Neural cell (in vitro differentiated cells): Measurements from ENCODE around the gene SYCE1L. TPM values are rescaled to one million over a fixed set of nuclear protein-coding genes. Genes with fewer than 3 reads are reported as not detected.

Source experiments
- H2AFZ ChIP-seq: fragments of 200-600, 300-800 bp; sonication (generic), shearing (Covaris generic); 2 replicates; pipeline ENCODE4 v1.6.0; 2014; ENCODE audit warnings: low read depth, mild to moderate bottlenecking, antibody characterized with exemption, low read length, moderate library complexity
- H3F3A ChIP-seq: fragments of 200-600 bp; shearing (Covaris generic); 2 replicates; pipeline ENCODE4 v1.6.1; 2016; ENCODE audit warnings: mild to moderate bottlenecking, moderate library complexity, mixed read lengths, antibody characterized with exemption, low read length; ENCODE audit not compliant: insufficient read depth, poor library complexity, severe bottlenecking
- H3K27ac ChIP-seq: fragments of 200-600, 300-800 bp; sonication (generic), shearing (Covaris generic); 2 replicates; pipeline ENCODE4 v1.5.1; 2014; ENCODE audit warnings: mild to moderate bottlenecking, low read length, moderate library complexity
- H3K27me3 ChIP-seq: fragments of 300-800, 200-600 bp; sonication (generic), shearing (Covaris generic); 2 replicates; pipeline ENCODE4 v1.6.0; 2014; ENCODE audit warnings: mild to moderate bottlenecking, low read depth, low read length, moderate library complexity; ENCODE audit not compliant: insufficient read depth
- H3K36me3 ChIP-seq: fragments of 300-800, 200-600 bp; sonication (generic), shearing (Covaris generic); 2 replicates; pipeline ENCODE4 v1.5.1; 2014; ENCODE audit warnings: mild to moderate bottlenecking, antibody characterized with exemption, low read length, moderate library complexity; ENCODE audit not compliant: insufficient read depth
- H3K4me2 ChIP-seq: fragments of 300-800, 200-600 bp; sonication (generic), shearing (Covaris generic); 2 replicates; pipeline ENCODE4 v1.6.0; 2014; ENCODE audit warnings: mild to moderate bottlenecking, low read length
- H3K4me3 ChIP-seq: fragments of 300-800, 200-600 bp; sonication (generic), shearing (Covaris generic); 2 replicates; pipeline ENCODE4 v1.5.1; 2014; ENCODE audit warnings: mild to moderate bottlenecking, low read length, moderate library complexity
- H3K79me2 ChIP-seq: fragments of 200-600 bp; shearing (Covaris generic); replicated peaks from 2 replicates; pipeline ENCODE4 v1.6.0; 2014; ENCODE audit warnings: mild to moderate bottlenecking, low read length, moderate library complexity; ENCODE audit not compliant: insufficient read depth
- H3K9ac ChIP-seq: fragments of 300-800, 200-600 bp; sonication (generic), shearing (Covaris generic); 2 replicates; pipeline ENCODE4 v1.6.1; 2016; ENCODE audit warnings: mild to moderate bottlenecking, low read length, mixed read lengths
- H3K9me2 ChIP-seq: fragments of 200-600 bp; shearing (Covaris generic); 2 replicates; pipeline ENCODE4 v1.6.1; 2016; ENCODE audit warnings: mild to moderate bottlenecking, low read length, mixed read lengths; ENCODE audit not compliant: insufficient read depth
- H3K9me3 ChIP-seq: fragments of 200-600, 300-800 bp; sonication (generic), shearing (Covaris generic); 2 replicates; pipeline ENCODE4 v1.6.1; 2016; ENCODE audit warnings: mild to moderate bottlenecking, mixed run types, low read length, moderate library complexity, mixed read lengths
- H4K20me1 ChIP-seq: fragments of 200-600 bp; shearing (Covaris generic); 2 replicates; pipeline ENCODE4 v1.6.1; 2016; ENCODE audit warnings: mild to moderate bottlenecking, mixed run types; ENCODE audit not compliant: insufficient read depth
- EP300 ChIP-seq: fragments of 450-650 bp; conservative IDR thresholded peaks from 2 replicates; pipeline ENCODE4 v1.6.1; 2014; ENCODE audit warnings: antibody characterized with exemption, mild to moderate bottlenecking, moderate library complexity; ENCODE audit not compliant: poor library complexity, severe bottlenecking
- EZH2 ChIP-seq: fragments of 200-600, 300-800 bp; shearing (Covaris generic), sonication (generic); IDR thresholded peaks from 2 replicates; pipeline ENCODE4 v1.6.1; 2014; ENCODE audit warnings: antibody characterized with exemption, low read length, borderline replicate concordance, mild to moderate bottlenecking; ENCODE audit not compliant: insufficient read depth, poor library complexity, severe bottlenecking
- MXI1 ChIP-seq: fragments of 450-650 bp; conservative IDR thresholded peaks from 2 replicates; pipeline ENCODE4 v1.6.1; 2014; ENCODE audit warnings: antibody characterized with exemption, mild to moderate bottlenecking; ENCODE audit not compliant: poor library complexity, severe bottlenecking
- POLR2AphosphoS5 ChIP-seq: IDR thresholded peaks from 2 replicates; pipeline ENCODE4 v1.6.1; 2012
- RAD21 ChIP-seq: fragments of 450-650 bp; conservative IDR thresholded peaks from 2 replicates; pipeline ENCODE4 v1.6.1; 2014; ENCODE audit warnings: antibody characterized with exemption, mild to moderate bottlenecking, moderate library complexity
- SMC3 ChIP-seq: fragments of 450-650 bp; conservative IDR thresholded peaks from 2 replicates; pipeline ENCODE4 v1.6.1; 2014; ENCODE audit warnings: antibody characterized with exemption, mild to moderate bottlenecking, moderate library complexity; ENCODE audit not compliant: poor library complexity
- TAF1 ChIP-seq: IDR thresholded peaks from 2 replicates; pipeline ENCODE4 v1.6.1; 2012; ENCODE audit warnings: low read depth
- polyA plus RNA-seq: library from polyadenylated mRNA; depleted of rRNA; stranded (reverse); fragments of >200 nt; gene quantifications from 2 replicates; pipeline ENCODE4 v1.2.3, GENCODE V29; 2014
- TF ChIP-seq, protein P1 (sequence below): fragments of 450-650 bp; IDR thresholded peaks from 2 replicates; pipeline ENCODE4 v1.5.1; 2014; ENCODE audit warnings: antibody characterized with exemption, mild to moderate bottlenecking, moderate library complexity; ENCODE audit not compliant: poor library complexity, severe bottlenecking
- TF ChIP-seq, protein P2 (sequence below): IDR thresholded peaks from 2 replicates; pipeline ENCODE4 v1.6.1; 2012; ENCODE audit warnings: borderline replicate concordance

The SYCE1L gene
- polyA plus RNA-seq, 1 donor from 2014 or later = 1.7 TPM

DNA sequence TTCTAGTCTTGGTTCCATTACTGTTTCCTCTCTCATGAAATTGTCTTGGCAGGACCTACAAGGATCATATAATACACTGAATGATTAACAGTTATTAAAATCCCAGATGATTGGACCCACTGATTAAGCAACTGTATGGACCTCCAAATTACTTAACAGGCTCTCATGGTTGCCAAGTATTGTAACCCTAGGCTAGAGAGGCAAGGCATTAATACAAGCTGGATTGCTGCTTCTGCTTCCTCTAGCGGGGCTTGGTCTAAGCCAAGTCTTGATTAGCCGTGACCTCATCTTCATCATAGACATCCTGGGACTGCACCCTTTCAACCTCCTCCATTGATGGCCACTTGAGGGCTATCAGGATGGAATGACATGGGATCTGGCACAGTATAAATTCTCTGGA lies 46.9 kb downstream of the SYCE1L start:
- Histone ChIP-seq H3K27ac (no peak overlapping the region), H3K9ac (no peak overlapping the region), H3K36me3 (no peaks in the 10 kb centered on the region), H3K9me3 (no peaks in the 10 kb centered on the region), H3K4me3 (no peak overlapping the region), H3K79me2 (no peaks in the 10 kb centered on the region), H3K27me3 (no peaks in the 10 kb centered on the region), H4K20me1 (no peaks in the 10 kb centered on the region), H2AFZ (no peak overlapping the region), H3K4me2 (no peak overlapping the region), H3F3A (no peaks in the 10 kb centered on the region), H3K9me2 (no peaks in the 10 kb centered on the region)
- TF ChIP-seq RAD21 (no peak), MXI1 (no peak), EZH2 (no peak), SMC3 (no peak), POLR2AphosphoS5 (no peak), EP300 (no peak), TAF1 (no peak)
- TF ChIP-seq, protein P1, sequence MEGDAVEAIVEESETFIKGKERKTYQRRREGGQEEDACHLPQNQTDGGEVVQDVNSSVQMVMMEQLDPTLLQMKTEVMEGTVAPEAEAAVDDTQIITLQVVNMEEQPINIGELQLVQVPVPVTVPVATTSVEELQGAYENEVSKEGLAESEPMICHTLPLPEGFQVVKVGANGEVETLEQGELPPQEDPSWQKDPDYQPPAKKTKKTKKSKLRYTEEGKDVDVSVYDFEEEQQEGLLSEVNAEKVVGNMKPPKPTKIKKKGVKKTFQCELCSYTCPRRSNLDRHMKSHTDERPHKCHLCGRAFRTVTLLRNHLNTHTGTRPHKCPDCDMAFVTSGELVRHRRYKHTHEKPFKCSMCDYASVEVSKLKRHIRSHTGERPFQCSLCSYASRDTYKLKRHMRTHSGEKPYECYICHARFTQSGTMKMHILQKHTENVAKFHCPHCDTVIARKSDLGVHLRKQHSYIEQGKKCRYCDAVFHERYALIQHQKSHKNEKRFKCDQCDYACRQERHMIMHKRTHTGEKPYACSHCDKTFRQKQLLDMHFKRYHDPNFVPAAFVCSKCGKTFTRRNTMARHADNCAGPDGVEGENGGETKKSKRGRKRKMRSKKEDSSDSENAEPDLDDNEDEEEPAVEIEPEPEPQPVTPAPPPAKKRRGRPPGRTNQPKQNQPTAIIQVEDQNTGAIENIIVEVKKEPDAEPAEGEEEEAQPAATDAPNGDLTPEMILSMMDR = no peak
- TF ChIP-seq, protein P2, sequence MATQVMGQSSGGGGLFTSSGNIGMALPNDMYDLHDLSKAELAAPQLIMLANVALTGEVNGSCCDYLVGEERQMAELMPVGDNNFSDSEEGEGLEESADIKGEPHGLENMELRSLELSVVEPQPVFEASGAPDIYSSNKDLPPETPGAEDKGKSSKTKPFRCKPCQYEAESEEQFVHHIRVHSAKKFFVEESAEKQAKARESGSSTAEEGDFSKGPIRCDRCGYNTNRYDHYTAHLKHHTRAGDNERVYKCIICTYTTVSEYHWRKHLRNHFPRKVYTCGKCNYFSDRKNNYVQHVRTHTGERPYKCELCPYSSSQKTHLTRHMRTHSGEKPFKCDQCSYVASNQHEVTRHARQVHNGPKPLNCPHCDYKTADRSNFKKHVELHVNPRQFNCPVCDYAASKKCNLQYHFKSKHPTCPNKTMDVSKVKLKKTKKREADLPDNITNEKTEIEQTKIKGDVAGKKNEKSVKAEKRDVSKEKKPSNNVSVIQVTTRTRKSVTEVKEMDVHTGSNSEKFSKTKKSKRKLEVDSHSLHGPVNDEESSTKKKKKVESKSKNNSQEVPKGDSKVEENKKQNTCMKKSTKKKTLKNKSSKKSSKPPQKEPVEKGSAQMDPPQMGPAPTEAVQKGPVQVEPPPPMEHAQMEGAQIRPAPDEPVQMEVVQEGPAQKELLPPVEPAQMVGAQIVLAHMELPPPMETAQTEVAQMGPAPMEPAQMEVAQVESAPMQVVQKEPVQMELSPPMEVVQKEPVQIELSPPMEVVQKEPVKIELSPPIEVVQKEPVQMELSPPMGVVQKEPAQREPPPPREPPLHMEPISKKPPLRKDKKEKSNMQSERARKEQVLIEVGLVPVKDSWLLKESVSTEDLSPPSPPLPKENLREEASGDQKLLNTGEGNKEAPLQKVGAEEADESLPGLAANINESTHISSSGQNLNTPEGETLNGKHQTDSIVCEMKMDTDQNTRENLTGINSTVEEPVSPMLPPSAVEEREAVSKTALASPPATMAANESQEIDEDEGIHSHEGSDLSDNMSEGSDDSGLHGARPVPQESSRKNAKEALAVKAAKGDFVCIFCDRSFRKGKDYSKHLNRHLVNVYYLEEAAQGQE = no peak

DNA sequence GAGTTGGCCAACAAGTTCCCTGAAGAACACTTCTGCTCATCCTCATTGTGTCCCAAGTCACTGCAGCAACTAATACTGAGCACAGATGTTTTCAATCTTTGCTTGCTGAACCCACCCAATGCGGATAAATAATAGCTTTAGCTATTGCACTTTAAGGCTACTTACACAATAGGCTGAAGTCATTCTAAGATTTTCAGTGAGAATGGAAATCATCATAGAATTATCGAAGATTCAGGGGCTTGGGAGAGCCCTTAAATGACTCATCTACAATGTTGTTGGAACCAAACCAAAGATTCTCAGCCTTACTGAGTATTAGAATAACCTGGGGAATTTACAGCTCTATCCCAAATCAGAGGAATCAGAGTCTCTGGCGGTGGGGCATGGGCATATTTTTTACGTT lies 51.2 kb downstream of the SYCE1L start:
- Histone ChIP-seq H3K9me2 (no peaks in the 10 kb centered on the region), H2AFZ (no peak overlapping the region), H3K79me2 (no peaks in the 10 kb centered on the region), H3K27me3 (no peaks in the 10 kb centered on the region), H3K9me3 (no peaks in the 10 kb centered on the region), H3K4me2 (no peak overlapping the region), H3K36me3 (no peaks in the 10 kb centered on the region), H3K9ac (no peak overlapping the region), H3F3A (no peaks in the 10 kb centered on the region), H3K4me3 (no peak overlapping the region), H3K27ac (no peak overlapping the region), H4K20me1 (no peaks in the 10 kb centered on the region)
- no peak for TF ChIP-seq POLR2AphosphoS5
- TF ChIP-seq SMC3 = no peak
- TF ChIP-seq EP300 = no peak
- no peak for TF ChIP-seq MXI1
- no peak for TF ChIP-seq RAD21
- no peak for TF ChIP-seq TAF1
- TF ChIP-seq, protein P2 = no peak
- no peak for TF ChIP-seq EZH2
- TF ChIP-seq, protein P1 = no peak
